NCI-H1930 (cell line): ENCODE results near the gene SSB.
"Not testable (repeated sequence)": the region's sequence is repeated elsewhere in the genome, so short reads cannot be mapped to it uniquely, and the experiment has no call there.

Source experiments
- DNase-seq, 2 experiments: peaks; one replicate each; lab custom pipeline; 2025; lab: John Stamatoyannopoulos, UW

Gene SSB

DNA sequence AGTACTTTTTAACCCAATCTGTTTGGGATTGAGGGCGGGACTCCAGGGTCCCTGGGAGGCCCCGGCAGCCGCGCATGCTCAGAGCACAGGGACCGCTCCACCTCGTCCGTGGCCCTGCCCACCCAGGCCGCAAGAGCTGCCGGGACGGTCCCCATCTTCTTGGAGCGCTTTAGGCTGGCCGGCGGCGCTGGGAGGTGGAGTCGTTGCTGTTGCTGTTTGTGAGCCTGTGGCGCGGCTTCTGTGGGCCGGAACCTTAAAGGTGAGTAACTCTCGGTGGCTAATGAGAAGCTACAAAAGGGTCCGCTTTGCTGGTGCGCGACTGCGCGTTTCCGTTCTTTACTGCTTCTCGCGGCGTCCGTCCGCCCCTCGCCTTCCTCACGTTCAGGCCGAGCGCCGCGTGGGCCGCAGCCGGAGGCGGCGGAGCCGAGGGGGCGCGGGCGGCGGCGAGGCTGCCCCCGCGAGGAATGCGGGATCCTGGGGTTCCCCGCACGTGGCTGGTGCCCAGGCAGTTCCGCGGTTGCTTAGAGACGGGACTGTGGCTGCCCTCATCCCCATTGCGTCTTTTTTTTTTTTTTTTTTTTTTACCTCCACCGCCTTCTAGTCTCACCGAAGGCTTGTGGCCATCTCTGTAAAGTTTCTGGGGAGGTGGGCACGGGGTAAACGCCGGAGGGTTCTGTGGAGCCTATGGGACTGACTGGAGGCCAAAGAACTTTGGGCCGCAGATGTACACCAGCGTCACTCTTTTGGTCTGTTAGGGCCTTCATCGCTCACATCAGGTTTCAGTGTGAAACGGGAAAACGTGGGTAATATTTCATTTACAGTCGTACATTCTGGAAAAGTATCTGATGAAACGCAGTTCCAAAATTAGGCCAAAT is at the start of gene SSB:
Gene SSB (plus strand): TSS at position 154 of the 875 bp plus-strand sequence. CDS start 2,090 bp downstream, outside the sequence.
- peak; percentile 83 to 88 for DNase-seq

GRCh38 chr2:169752752-169753151 is 45.9 kb upstream of the SSB start:
- no peak for DNase-seq

- DNase-seq = no peak
Observed at GRCh38 chr2:169755083-169755870, 43.4 kb upstream of the SSB start.

DNA sequence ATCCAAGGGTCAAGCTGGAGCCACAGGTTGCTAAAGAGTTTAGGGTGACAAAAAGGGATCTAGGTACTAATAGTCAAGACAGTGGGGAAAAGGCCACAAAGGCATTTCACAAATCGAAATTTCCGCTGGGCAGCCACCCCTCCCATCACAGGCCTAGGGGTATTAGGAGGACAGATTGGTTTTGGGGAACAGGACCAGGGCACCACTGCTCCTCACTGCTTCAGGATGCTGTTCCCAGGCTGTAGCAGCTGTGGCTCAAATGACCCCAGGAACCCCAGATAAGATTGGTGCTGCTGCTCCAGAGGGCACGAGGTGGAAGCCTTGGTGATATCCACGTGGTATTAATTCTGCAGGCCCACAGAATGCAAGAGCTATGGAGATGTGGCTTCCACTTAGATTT is 42.3 kb upstream of the SSB start:
- DNase-seq = no peak

DNA sequence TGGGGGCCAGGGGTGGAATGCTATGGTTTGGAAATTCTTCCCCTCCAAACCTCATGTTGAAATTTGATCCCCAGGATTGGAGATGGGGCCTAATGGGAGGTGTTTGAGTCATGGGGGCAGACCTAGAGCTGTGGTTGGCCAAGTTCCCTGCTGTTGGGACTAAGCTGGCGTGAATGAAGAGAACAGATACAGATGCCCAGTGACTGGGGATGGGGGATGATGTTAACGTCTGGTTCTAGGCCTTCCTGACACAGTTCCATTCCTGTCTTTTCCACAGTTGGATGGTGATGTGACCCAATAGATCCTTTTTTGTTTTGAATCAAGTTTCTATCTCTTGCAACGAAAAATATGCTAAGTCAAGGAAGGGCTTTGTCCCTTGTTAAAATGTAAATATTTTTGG is 41.3 kb upstream of the SSB start:
- no peak for DNase-seq

DNA sequence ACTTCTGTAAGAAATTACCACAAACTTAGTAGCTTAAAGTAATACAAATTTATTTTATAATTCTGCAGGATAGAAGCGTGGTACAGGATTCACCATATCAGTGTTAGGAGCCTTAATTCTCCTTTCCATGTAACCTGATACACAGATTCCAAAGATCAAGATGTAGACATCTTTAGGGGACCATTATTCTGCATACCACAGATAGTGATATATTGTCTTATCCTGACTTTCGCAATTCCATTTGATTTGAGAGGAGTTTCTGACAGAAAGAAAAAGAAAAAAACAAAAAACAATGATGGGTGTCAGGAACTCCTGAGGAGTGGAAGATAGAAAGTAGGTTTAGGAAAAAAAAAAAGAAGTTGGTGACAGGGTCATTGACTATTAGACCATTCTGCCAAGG is 40.9 kb upstream of the SSB start:
- DNase-seq = no peak

- no peak for DNase-seq
Observed at GRCh38 chr2:169759987-169760386, 38.7 kb upstream of the SSB start.

GRCh38 chr2:169760798-169761197 is 37.9 kb upstream of the SSB start:
- not testable (repeated sequence) for DNase-seq

DNA sequence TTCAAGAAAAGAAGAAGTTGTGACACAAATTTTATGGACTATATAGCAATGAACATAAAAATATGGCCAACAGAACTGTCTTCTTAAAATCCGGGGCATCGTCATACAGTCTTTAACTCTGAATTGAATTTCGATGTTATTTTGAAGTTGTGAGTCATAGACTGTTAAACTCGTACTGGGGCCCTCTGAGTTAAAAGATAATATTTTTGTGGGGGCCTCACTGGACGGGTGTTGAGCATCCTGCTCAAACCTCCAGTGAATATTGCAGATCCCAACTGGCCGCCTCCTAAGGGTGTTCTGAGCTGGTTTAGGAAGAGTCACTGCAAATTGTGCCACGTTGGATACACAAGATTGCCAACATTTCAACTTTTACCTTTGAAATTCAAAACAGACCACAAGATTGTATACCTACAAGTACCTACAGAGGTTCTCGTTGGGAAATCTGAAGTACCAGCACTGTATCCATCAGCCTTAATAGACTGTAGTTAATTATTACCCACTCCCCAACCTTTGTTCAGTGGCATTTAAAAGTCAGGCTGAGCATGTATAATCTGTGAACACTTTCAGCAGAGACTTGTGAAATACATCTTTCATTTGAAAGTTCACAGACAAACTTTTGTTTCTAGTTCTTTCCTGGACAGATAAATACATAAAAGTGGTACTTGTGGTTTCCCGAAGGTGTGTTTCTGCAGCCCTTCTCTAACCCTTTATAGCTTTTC is 37.3 kb upstream of the SSB start:
- no peak for DNase-seq

- no peak for DNase-seq
Observed at GRCh38 chr2:169761970-169762292, 36.7 kb upstream of the SSB start.

DNA sequence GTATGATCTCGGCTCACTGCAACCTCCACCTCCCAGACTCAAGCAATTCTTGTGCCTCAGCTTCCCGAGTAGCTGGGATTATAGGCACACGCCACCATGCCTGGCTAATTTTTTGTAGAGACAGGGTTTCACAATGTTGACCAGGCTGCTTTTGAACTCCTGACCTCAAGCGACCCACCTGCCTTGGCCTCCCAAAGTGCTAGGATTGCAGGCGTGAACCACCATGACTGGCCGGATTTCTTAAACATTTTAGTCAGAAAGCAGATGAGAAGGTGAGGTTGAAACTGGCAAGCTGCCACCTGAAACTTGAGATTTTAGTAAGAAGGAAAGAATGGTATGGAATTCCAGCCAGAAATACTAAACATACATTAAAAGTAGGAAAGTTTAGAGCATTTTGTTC is 33.1 kb upstream of the SSB start:
- no peak for DNase-seq

- no peak for DNase-seq
Observed at GRCh38 chr2:169767243-169767888, 31.3 kb upstream of the SSB start.

DNA sequence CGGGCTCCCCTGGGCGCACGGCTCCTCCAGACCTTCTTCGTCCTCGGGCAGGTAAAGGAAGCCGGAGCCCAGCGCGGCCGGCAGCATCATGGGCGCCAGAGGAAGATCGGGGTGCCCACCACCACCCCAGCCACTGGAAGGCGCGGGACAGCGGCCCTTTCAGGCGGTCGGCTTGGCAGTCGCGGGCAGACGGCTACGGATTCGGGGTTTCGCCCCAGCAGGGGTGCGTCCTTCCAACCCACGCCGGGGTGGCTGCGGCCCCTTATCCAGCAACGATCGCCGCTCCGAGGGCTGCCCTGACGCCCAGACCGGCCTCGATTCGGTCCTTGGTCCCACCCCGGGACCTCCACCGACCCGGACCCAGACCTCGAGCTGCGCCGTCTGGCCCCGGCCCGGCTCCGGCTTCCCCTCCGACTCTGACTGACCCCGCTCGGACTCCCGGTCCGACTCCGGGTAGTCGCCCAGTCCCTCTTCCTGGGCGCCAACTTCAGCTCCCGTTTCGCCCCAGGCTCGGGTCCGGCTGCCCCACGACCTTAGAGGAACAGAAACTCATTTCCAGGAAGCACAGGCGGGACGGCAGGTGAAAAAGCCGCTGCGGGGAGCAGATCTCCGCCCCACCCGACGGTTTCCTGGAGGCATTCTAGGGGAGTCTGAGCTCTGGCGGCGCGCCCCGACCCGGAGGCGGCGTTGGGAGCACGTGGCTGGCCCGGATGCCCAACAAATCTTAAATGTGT is 30.2 kb upstream of the SSB start:
- no peak for DNase-seq

- no peak for DNase-seq
Observed at GRCh38 chr2:169771021-169771420, 27.6 kb upstream of the SSB start.

- DNase-seq = no peak
Observed at GRCh38 chr2:169771612-169772011, 27.1 kb upstream of the SSB start.

DNA sequence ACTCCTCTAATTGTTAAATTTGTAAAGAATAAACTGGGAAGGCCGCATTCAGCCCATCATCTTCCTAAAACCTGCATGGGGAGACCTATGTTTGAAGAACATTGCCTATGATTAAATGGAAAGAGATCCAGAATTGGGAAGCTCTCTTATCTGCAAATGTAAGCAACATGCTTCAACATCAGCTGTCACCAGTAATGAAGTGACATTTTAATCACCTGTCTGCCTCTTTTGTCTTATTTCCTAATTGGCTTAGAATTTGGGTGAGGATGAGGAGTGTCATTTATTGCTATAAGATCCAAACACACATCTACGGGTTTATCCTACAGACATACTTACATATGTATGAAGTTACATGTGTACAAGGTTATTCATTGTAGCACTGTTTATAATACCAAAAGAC is 26.0 kb upstream of the SSB start:
- DNase-seq = no peak

GRCh38 chr2:169775354-169775753 is 23.3 kb upstream of the SSB start:
- no peak for DNase-seq

DNA sequence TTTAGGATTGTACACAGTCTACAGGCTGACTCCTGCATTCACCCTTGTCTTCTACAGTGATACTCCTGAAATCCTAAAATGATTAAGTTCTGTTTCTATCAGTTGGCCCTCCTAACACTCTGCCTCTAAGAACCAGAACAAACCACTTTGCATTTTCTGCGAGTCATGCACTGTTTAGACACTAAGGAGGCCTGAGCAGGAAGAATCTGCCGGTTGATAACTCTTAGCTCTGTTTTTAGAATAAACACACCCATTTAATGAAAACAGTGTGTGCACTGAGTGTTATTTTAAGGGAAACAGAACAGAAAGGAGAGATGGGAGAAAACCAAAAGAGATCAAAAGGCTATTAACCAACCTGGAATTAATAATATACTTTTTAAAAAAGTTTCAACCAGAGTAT is 22.9 kb upstream of the SSB start:
- no peak for DNase-seq

DNA sequence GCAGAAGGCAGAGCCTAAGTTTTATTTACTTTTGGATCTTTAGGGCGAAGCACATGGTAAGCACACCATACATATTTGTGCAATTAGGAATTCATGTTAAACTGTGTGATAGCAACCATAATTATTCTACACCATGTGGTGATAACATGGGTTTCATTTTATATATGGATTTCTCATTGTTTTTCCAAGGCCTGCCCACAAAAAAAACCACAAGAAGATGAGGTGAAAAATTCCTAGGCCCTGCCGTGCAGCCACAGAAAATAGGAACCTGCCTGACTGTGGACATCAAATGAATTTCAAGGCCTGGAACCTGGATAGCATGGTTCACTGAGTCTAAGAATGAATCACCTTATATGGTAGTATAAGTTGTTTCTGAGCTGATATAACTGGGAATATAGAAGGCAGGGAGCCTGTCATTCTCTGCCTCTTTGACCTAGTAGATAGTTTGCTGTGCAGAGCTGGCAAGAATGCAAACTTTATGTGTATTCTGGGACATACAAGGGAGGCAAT is 22.4 kb upstream of the SSB start:
- DNase-seq = no peak

- DNase-seq = no peak
Observed at GRCh38 chr2:169778446-169778845, 20.2 kb upstream of the SSB start.
